Measurements from ENCODE around the gene GRXCR2. TPM values are rescaled to one million over a fixed set of nuclear protein-coding genes. Genes with fewer than 3 reads are reported as not detected.
"Not testable (repeated sequence)": the region's sequence is repeated elsewhere in the genome, so short reads cannot be mapped to it uniquely, and the experiment has no call there.

Gene GRXCR2
- total RNA-seq, 1 experiment from 2014 or later: not detected

DNA sequence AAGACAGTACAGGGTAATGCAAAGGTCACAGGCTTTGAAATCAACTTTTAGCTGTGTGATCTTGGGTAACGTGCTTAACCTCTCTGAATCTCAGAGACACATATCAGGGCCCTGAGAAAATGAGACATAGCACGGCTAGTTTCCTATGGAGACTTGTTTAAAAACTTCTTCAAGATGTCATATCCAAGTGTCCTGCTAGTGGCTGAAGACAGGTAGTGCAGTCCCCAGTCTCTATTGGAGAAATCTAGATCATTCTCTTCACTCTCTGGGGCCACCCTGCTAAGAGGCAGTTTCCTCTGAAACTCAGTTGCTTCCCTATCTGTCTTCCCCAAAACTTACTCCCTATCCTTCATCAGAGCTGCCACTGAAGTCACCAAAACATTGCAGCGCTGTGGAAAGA lies 30.3 kb upstream of the GRXCR2 start:
- TF ChIP-seq, protein P1, sequence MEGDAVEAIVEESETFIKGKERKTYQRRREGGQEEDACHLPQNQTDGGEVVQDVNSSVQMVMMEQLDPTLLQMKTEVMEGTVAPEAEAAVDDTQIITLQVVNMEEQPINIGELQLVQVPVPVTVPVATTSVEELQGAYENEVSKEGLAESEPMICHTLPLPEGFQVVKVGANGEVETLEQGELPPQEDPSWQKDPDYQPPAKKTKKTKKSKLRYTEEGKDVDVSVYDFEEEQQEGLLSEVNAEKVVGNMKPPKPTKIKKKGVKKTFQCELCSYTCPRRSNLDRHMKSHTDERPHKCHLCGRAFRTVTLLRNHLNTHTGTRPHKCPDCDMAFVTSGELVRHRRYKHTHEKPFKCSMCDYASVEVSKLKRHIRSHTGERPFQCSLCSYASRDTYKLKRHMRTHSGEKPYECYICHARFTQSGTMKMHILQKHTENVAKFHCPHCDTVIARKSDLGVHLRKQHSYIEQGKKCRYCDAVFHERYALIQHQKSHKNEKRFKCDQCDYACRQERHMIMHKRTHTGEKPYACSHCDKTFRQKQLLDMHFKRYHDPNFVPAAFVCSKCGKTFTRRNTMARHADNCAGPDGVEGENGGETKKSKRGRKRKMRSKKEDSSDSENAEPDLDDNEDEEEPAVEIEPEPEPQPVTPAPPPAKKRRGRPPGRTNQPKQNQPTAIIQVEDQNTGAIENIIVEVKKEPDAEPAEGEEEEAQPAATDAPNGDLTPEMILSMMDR (IDR thresholded peaks at IDR 0.05; ENCODE audit: unreplicated experiment): peak; percentile 15
- no peak overlapping the region for H3K27ac Mint-ChIP-seq (ENCODE audit: low read depth, unreplicated experiment)
- H3K36me3 Mint-ChIP-seq (ENCODE audit: insufficient read depth, unreplicated experiment): no peaks in the 10 kb centered on the region
- H3K27me3 Mint-ChIP-seq (ENCODE audit: insufficient read depth, unreplicated experiment): no peaks in the 10 kb centered on the region
- no peak overlapping the region for H3K4me3 Mint-ChIP-seq (ENCODE audit: unreplicated experiment)
- no peak for DNase-seq (ENCODE audit: unreplicated experiment)
- ChIA-PET POLR2A (interaction anchor here (1.2 to 2.2 kb wide), 2 partner anchors 20 to 36 kb away, joined by 3 to 6 read pairs; no protein-coding TSS in a partner anchor), CTCF (interaction anchor here (0.6 to 3.0 kb wide), 10 partner anchors 9 to 247 kb away, joined by 3 to 21 read pairs (median 4); partner anchors contain the start of gene PRELID2)
- BruUV-seq (replicated peaks): no TSS peak
- intact Hi-C loops (cut with micrococcal nuclease): loop anchor here (10.0 kb wide), 1 partner anchor 522 kb away; no protein-coding TSS in a partner anchor
- peaks cover 1% of the 10 kb centered on the region for H3K4me1 Mint-ChIP-seq (ENCODE audit: insufficient read depth, unreplicated experiment)
- H3K9me3 Mint-ChIP-seq (ENCODE audit: unreplicated experiment): peaks cover 20% of the 10 kb centered on the region

DNA sequence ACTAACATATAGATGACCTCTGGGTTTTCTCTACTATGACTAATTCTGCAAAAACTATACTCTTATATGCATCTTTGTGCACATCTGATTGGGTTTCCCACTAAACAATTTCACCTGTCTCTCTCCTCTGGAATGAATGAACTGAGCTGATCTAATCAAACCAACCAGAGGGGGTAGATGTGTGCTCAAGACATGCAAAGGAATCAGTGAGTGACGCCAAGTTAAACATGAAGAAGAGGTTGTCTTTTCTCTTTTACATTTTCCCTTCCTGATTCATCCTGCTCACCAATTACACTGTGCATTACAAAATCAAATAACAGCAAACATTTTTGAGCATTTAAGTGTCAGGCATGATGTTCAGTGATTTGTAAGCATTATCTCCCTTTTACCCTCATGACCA lies 29.6 kb upstream of the GRXCR2 start:
- Mint-ChIP-seq H3K27ac (ENCODE audit: low read depth, unreplicated experiment) (no peak overlapping the region), H3K4me3 (ENCODE audit: unreplicated experiment) (no peak overlapping the region), H3K27me3 (ENCODE audit: insufficient read depth, unreplicated experiment) (no peaks in the 10 kb centered on the region), H3K36me3 (ENCODE audit: insufficient read depth, unreplicated experiment) (no peaks in the 10 kb centered on the region), H3K9me3 (ENCODE audit: unreplicated experiment) (peaks cover 20% of the 10 kb centered on the region), H3K4me1 (ENCODE audit: insufficient read depth, unreplicated experiment) (no peaks in the 10 kb centered on the region)
- no peak for DNase-seq (ENCODE audit: unreplicated experiment)
- no TSS peak for BruUV-seq (replicated peaks)
- ChIA-PET POLR2A (interaction anchor here (1.2 kb wide), 1 partner anchor 36 kb away, joined by 3 read pairs; no protein-coding TSS in a partner anchor), CTCF (interaction anchor here (0.6 to 3.0 kb wide), 10 partner anchors 10 to 1935 kb away, joined by 3 to 21 read pairs (median 4); partner anchors contain the start of gene PRELID2)
- TF ChIP-seq, protein P1 (IDR thresholded peaks at IDR 0.05; ENCODE audit: unreplicated experiment): no peak
- intact Hi-C loops (cut with micrococcal nuclease): loop anchor here (10.0 kb wide), 1 partner anchor 522 kb away; no protein-coding TSS in a partner anchor

DNA sequence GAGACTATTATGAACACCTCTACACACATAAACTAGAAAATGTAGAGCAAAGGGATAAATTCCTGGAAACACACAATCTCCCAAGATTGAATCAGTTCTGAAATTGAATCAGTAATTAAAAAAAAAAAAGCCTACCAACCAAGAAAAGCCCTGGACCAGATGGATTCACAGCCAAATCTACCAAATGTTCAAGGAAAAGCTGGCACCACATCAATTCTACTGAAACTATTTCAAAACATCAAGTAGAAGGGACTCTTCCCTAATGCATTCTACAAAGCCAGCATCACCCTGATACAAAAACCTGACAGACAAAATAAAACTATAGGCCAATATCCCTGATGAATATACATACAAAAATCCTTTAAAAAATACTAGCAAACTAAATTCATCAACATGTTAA lies 25.4 kb upstream of the GRXCR2 start:
- Mint-ChIP-seq H3K36me3 (ENCODE audit: insufficient read depth, unreplicated experiment) (no peaks in the 10 kb centered on the region), H3K4me1 (ENCODE audit: insufficient read depth, unreplicated experiment) (no peaks in the 10 kb centered on the region), H3K27ac (ENCODE audit: low read depth, unreplicated experiment) (no peak overlapping the region), H3K9me3 (ENCODE audit: unreplicated experiment) (peaks cover 25% of the 10 kb centered on the region), H3K4me3 (ENCODE audit: unreplicated experiment) (no peak overlapping the region), H3K27me3 (ENCODE audit: insufficient read depth, unreplicated experiment) (no peaks in the 10 kb centered on the region)
- no TSS peak for BruUV-seq (replicated peaks)
- POLR2A ChIA-PET: no interaction called here
- DNase-seq (ENCODE audit: unreplicated experiment): no peak
- CTCF ChIA-PET: no interaction called here
- intact Hi-C loops (cut with micrococcal nuclease): no loop called here
- TF ChIP-seq, protein P1 (IDR thresholded peaks at IDR 0.05; ENCODE audit: unreplicated experiment): no peak

DNA sequence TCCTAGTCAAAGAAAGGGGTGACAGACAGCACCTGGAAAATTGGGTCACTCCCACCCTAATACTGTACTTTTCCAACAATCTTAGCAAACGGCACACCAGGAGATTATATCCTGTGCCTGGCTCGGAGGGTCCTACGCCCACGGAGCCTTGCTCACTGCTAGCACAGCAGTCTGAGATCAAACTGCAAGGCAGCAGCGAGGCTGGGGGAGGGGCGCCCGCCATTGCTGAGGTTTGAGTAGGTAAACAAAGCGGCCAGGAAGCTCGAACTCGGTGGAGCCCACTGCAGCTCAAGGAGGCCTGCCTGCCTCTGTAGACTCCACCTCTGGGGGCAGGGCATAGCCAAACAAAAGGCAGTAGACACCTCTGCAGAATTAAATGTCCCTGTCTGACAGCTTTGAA lies 18.6 kb upstream of the GRXCR2 start:
- H3K4me3 Mint-ChIP-seq (ENCODE audit: unreplicated experiment); DNase-seq (ENCODE audit: unreplicated experiment); H3K36me3 Mint-ChIP-seq (ENCODE audit: insufficient read depth, unreplicated experiment); H3K27ac Mint-ChIP-seq (ENCODE audit: low read depth, unreplicated experiment); intact Hi-C loops (cut with micrococcal nuclease); H3K27me3 Mint-ChIP-seq (ENCODE audit: insufficient read depth, unreplicated experiment); POLR2A ChIA-PET; H3K9me3 Mint-ChIP-seq (ENCODE audit: unreplicated experiment); H3K4me1 Mint-ChIP-seq (ENCODE audit: insufficient read depth, unreplicated experiment); BruUV-seq (replicated peaks): not testable (repeated sequence)
- CTCF ChIA-PET: interaction anchor here (0.7 kb wide), 1 partner anchor 11 kb away, joined by 3 read pairs; no protein-coding TSS in a partner anchor
